Prostate gland (tissue), 2 donors: Measurements from ENCODE around the gene PRDM16. TPM values are rescaled to one million over a fixed set of nuclear protein-coding genes. Genes with fewer than 3 reads are reported as not detected.

Experiments used
- DNase-seq: peaks from one replicate; pipeline ENCODE4 v3.0.0-alpha.2; 2019; ENCODE audit warnings: low spot score
- H3K27ac ChIP-seq, 2 donors: fragments of 200-600 bp; sonication (generic); 2 replicates each; pipeline ENCODE4 v1.5.1; 2017 to 2019
- H3K27me3 ChIP-seq: fragments of 200-600 bp; sonication (generic); replicated peaks from 2 replicates; pipeline ENCODE4 v1.5.1; 2019; ENCODE audit not compliant: insufficient read depth
- H3K36me3 ChIP-seq, 2 donors: fragments of 200-600 bp; sonication (generic); 1 replicate in 1 of 2; 2 replicates in 1 of 2; pipeline versions ENCODE4 v1.5.1 to v1.8.1; 2017 to 2019
- H3K4me1 ChIP-seq: fragments of 200-600 bp; sonication (generic); replicated peaks from 2 replicates; pipeline ENCODE4 v1.5.1; 2019
- H3K4me3 ChIP-seq, 2 donors: fragments of 200-600 bp; sonication (generic); 2 replicates each; pipeline ENCODE4 v1.5.1; 2017 to 2019
- H3K9me3 ChIP-seq: fragments of 200-600 bp; sonication (generic); 2 replicates; pipeline ENCODE4 v1.5.1; 2017
- CTCF ChIP-seq, 4 experiments: fragments of 200-600 bp in 2 of 4; fragments of 450-650 bp in 2 of 4; sonication (generic) in 2 of 4; IDR thresholded peaks; 1 replicate in 3 of 4; 2 replicates in 1 of 4; pipeline ENCODE4 v1.5.1; 2016 to 2019; ENCODE audit warnings: antibody characterized with exemption in 4 of 4, mild to moderate bottlenecking in 2 of 4, moderate library complexity in 2 of 4
- POLR2A ChIP-seq: fragments of 450-650 bp; IDR thresholded peaks from one replicate; pipeline ENCODE4 v1.6.1; 2016; ENCODE audit warnings: antibody characterized with exemption, mild to moderate bottlenecking
- POLR2AphosphoS5 ChIP-seq: sonication (generic); formaldehyde crosslinking; IDR thresholded peaks from one replicate; pipeline ENCODE4 v1.6.1; 2017; ENCODE audit warnings: antibody characterized with exemption
- WGBS: methylation state at CpG from one replicate; pipeline ENCODE4 v1.1.5; 2018; 5-methylcytosine and 5-hydroxymethylcytosine counted together
- intact Hi-C: fragments of 100-400 bp; cut with DNase I; formaldehyde crosslinking; loops from one replicate; pipeline ENCODE4 v1.14.2; 2022
- total RNA-seq, 2 donors: library from RNA; depleted of rRNA; stranded (reverse); fragments of >200 nt; gene quantifications; one replicate each; pipeline ENCODE4 v1.1.0, GENCODE V29; 2016

PRDM16 gene
- total RNA-seq, 2 donors from 2014 or later: 0.23 to 6.5 TPM

DNA sequence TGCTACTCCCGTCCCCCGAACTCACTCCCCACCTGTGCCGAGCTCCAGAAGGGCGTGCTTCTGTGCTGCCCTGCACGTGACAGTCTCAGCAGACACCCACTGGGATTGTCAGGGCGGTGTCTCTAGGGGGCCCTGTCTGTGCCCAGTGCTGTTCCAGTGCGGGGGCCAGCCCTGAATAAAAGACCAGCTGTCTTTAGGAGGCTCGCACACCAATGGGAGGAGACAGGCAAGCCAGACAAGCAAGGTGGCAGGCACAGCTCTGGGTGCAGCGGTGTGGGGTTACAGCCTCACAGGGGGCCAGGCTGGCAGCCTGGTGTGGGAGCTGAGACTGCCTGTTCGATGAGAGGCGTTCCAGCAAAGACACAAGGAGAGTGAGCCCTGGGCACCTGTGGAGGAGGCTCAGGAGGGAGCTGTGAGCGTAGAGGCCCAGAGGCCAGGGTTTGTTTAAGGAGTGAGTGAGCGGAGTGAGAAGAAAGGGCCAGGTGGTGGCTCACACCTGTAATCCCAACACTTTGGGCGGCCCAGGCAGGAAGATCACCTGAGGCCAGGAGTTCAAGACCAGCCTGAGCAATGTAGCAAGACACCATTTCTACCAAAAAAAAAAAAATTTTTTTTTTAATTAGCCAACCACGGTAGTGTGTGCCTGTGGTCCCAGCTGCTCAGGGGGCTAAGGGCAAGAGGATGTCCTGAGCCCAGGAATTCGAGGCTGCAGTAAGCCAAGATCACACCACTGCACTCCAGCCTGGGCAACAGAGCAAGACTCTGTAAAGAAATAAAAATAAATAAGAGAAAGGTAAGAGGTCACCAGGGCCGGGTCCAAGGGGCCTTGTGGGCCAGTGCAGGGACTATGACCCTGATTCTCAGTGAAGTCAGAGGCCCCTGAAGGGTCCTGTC is 337.2 kb downstream of the PRDM16 start:
- Histone ChIP-seq H3K4me3 (no peak overlapping the region), H3K27ac (no peak overlapping the region), H3K27me3 (peaks cover 25% of the 10 kb centered on the region), H3K36me3 (no peaks in the 10 kb centered on the region), H3K4me1 (peaks cover 4% of the 10 kb centered on the region), H3K9me3 (no peaks in the 10 kb centered on the region)
- no peak for DNase-seq
- intact Hi-C loops: no loop called here
- TF ChIP-seq CTCF (IDR thresholded peaks at IDR 0.05) (no peak), POLR2AphosphoS5 (no peak), POLR2A (no peak)
- 77% methylated on average over 11 of the region's 17 CpGs for WGBS

DNA sequence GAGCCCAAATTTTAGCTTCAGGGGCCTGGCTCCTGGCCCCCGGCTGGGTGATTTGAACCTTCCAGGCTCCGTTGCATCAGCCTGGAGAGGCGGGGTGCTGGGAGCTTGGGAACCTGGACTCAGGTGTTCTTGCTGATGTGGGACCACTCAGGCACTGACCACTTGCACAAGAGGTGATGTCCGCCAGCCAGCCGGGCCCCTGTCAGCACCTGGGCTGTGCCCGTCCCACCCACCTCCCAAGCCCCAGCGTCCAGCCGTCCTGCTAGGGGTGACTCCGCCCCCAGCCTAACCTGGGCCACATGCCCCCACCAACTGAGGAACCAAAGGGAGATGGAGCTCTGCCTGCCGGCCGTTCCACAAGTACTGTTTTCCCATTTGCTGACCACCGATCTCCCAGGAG is 338.0 kb downstream of the PRDM16 start:
- intact Hi-C loops: no loop called here
- peaks cover 26% of the 10 kb centered on the region for H3K27me3 ChIP-seq
- WGBS: 89% methylated on average over 12 of the region's 12 CpGs

DNA sequence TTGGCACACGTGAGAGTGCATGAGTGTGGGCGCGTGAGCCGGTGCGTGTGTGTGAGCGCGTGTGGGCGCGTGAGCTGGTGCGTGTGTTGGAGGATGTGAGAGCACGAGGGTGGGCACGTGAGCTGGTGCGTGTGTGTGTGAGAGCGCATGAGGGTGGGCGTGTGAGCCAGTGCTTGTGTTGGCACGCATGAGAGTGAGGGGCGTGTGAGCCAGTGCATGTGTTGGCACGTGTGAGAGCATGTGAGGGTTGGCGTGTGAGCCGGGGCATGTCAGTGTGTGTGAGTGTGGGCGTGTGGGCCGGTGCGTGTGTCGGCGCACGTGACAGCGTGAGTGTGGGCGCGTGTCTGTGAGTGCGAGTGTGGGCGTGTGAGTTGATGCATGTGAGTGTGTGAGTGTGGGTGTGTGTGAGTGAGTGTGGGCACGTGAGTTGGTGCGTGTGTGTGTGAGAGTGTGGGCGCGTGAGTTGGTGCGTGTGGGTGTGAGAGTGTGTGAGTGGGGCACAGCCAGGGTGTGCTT is 339.8 kb downstream of the PRDM16 start:
- intact Hi-C loops: loop anchor here (2.0 kb wide), 1 partner anchor 342 kb away; no protein-coding TSS in a partner anchor
- peaks cover 26% of the 10 kb centered on the region for H3K27me3 ChIP-seq

More for the DNA sequence above, 338.0 kb downstream of the PRDM16 start:
- peaks cover 4% of the 10 kb centered on the region for H3K4me1 ChIP-seq
- TF ChIP-seq CTCF (IDR thresholded peaks at IDR 0.05) (no peak), POLR2A (no peak), POLR2AphosphoS5 (no peak)
- H3K9me3 ChIP-seq: no peaks in the 10 kb centered on the region
- no peak for DNase-seq
- H3K4me3 ChIP-seq: no peak overlapping the region
- no peak overlapping the region for H3K27ac ChIP-seq
- no peaks in the 10 kb centered on the region for H3K36me3 ChIP-seq

DNA sequence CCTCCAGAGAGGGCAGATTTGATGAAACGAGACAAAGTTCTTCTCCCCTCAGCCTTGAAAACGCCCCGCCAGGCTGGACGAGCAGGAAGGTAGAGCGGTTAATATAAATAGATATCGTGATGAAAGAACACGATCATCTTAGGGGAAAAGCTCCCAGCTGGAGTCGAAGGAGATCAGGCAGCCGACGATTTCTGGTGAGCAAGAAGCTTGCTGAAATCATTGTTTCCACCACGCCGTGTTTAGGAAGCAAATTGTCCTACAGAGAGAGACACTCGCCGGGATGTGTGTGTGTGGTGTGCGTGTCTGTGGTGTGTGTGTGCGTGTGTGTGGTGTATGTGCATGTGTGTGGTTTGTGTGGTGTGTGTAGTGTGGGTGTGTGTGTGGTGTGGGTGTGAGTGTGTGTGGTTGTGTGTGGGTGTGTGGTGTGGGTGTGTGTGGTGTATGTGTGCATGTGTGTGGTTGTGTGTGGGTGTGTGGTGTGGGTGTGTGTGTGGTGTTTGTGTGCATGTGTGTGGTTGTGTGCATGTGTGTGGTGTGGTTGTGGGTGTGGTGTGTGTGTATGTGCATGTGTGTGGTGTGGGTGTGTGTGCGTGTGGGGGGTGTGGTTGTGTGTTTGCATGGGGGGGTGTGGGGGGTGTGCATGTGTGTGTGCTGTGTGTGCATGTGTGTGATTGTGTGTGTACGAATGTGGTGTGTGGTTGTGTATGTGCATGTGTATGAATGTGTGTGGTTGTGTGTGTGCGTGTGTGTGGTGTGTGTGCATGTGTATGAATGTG is 340.6 kb downstream of the PRDM16 start:
- Histone ChIP-seq H3K4me3 (no peak overlapping the region), H3K9me3 (no peaks in the 10 kb centered on the region), H3K27ac (no peak overlapping the region), H3K36me3 (no peaks in the 10 kb centered on the region), H3K27me3 (peaks cover 29% of the 10 kb centered on the region), H3K4me1 (no peaks in the 10 kb centered on the region)
- no peak for TF ChIP-seq POLR2A
- no peak for TF ChIP-seq CTCF (IDR thresholded peaks at IDR 0.05)
- TF ChIP-seq POLR2AphosphoS5: no peak
- no peak for DNase-seq
- intact Hi-C loops: loop anchor here (2.0 to 10.0 kb wide), 3 partner anchors 125 to 399 kb away; no protein-coding TSS in a partner anchor
- 56% methylated on average over 19 of the region's 19 CpGs for WGBS

More for the DNA sequence above, 339.8 kb downstream of the PRDM16 start:
- Histone ChIP-seq H3K27ac (no peak overlapping the region), H3K36me3 (no peaks in the 10 kb centered on the region), H3K4me1 (no peaks in the 10 kb centered on the region), H3K9me3 (no peaks in the 10 kb centered on the region), H3K4me3 (no peak overlapping the region)
- 92% methylated on average over 36 of the region's 36 CpGs for WGBS
- TF ChIP-seq CTCF (IDR thresholded peaks at IDR 0.05) (no peak), POLR2A (no peak), POLR2AphosphoS5 (no peak)
- no peak for DNase-seq
